Fibroblast of villous mesenchyme (primary cell): ENCODE data around the gene NMNAT2. TPM values are rescaled to one million over a fixed set of nuclear protein-coding genes. Genes with fewer than 3 reads are reported as not detected.

ENCODE experiments used
- DNase-seq: peaks from one replicate; pipeline ENCODE4 v3.0.0-alpha.2; 2010; ENCODE audit warnings: low read depth
- H3K4me3 ChIP-seq: 2 replicates; pipeline ENCODE4 v1.5.1; 2011; ENCODE audit warnings: low read depth, mild to moderate bottlenecking, low read length
- total RNA-seq: library from RNA; depleted of rRNA; stranded (reverse); fragments of >200 nt; gene quantifications from 2 replicates; pipeline ENCODE4 v1.2.3, GENCODE V29; 2012
- TF ChIP-seq, protein P1 (sequence below): IDR thresholded peaks from 2 replicates; pipeline ENCODE4 v1.5.1; 2012; ENCODE audit warnings: low read depth, mild to moderate bottlenecking, low read length; ENCODE audit not compliant: insufficient read depth

Gene NMNAT2
- total RNA-seq, 1 donor: 3.9 TPM

DNA sequence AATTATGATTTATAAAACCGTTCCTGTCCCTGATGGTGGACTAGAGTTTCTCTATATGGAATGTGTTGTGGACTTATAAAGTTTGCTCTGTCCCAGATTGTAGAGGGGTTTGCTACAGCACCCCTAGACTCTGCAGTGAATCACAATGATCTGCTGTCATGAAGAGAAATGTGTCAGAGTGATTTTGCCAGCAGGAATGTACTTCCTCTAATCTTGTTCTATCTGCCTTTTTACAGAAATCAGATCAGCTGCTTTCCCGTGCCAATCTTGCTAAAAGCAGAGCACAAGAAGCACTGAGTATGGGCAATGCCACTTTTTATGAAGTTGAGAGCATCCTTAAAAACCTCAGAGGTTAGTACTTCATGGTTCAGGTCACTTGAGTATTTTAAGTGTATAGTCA is 180.1 kb downstream of the NMNAT2 start:
- TF ChIP-seq, protein P1, sequence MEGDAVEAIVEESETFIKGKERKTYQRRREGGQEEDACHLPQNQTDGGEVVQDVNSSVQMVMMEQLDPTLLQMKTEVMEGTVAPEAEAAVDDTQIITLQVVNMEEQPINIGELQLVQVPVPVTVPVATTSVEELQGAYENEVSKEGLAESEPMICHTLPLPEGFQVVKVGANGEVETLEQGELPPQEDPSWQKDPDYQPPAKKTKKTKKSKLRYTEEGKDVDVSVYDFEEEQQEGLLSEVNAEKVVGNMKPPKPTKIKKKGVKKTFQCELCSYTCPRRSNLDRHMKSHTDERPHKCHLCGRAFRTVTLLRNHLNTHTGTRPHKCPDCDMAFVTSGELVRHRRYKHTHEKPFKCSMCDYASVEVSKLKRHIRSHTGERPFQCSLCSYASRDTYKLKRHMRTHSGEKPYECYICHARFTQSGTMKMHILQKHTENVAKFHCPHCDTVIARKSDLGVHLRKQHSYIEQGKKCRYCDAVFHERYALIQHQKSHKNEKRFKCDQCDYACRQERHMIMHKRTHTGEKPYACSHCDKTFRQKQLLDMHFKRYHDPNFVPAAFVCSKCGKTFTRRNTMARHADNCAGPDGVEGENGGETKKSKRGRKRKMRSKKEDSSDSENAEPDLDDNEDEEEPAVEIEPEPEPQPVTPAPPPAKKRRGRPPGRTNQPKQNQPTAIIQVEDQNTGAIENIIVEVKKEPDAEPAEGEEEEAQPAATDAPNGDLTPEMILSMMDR: no peak
- H3K4me3 ChIP-seq: no peak overlapping the region
- DNase-seq: peak; percentile 43

DNA sequence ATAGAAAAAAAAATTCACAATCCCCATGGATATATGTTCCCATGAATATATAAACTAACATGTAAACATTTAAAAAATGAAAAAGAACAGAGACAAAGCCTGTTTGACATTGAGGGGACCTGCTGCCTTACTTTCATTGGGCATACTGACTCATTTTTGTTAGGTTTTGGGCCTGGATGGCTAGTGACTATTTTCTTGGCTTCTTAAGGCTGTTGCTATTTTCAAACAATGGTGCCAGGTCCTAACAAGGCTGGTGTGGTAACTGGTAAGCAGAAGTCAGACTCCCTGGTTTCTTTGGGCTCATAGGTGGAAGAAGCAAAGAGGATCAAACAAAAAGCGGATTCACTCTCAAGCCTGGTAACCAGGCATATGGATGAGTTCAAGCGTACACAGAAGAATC is 181.1 kb downstream of the NMNAT2 start:
- no peak for DNase-seq
- TF ChIP-seq, protein P1: no peak
- no peak overlapping the region for H3K4me3 ChIP-seq

- TF ChIP-seq, protein P1: no peak
- DNase-seq: no peak
- H3K4me3 ChIP-seq: no peak overlapping the region
Measured at GRCh38 chr1:183236158-183236725, 181.9 kb downstream of the NMNAT2 start.

DNA sequence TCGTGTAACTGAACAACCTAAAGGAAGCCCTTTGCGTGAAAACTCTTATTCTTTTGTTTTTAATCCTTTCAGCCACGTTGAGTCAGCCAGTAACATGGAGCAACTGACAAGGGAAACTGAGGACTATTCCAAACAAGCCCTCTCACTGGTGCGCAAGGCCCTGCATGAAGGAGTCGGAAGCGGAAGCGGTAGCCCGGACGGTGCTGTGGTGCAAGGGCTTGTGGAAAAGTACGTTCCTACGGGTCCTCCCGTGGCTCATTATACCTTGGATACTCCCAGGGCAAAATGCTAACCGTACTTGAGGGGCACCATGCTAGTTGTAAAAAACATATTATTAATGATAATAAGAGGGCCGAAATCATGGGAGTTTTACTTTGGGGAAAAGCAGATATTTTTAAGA is 182.7 kb downstream of the NMNAT2 start:
- DNase-seq: no peak

GRCh38 chr1:183234660-183235476 is 183.3 kb downstream of the NMNAT2 start:
- peak; percentile 97 for DNase-seq
- TF ChIP-seq, protein P1: peak; percentile 80
- peak overlapping the region; percentile 55 for H3K4me3 ChIP-seq

More for the DNA sequence above, 182.7 kb downstream of the NMNAT2 start:
- TF ChIP-seq, protein P1: no peak
- H3K4me3 ChIP-seq: peak overlapping the region; percentile 55

- H3K4me3 ChIP-seq: no peak overlapping the region
- TF ChIP-seq, protein P1: no peak
- DNase-seq: no peak
Measured at GRCh38 chr1:183233113-183233512, 185.1 kb downstream of the NMNAT2 start.
